Measurements from ENCODE around the gene ZFHX3. TPM values are rescaled to one million over a fixed set of nuclear protein-coding genes. Genes with fewer than 3 reads are reported as not detected.

Gene ZFHX3
- total and polyA plus RNA-seq, 2 donors (not counting 3 experiments of a cell fraction or from before 2014, with no cell fraction given) = 3.7 to 18.8 TPM

DNA sequence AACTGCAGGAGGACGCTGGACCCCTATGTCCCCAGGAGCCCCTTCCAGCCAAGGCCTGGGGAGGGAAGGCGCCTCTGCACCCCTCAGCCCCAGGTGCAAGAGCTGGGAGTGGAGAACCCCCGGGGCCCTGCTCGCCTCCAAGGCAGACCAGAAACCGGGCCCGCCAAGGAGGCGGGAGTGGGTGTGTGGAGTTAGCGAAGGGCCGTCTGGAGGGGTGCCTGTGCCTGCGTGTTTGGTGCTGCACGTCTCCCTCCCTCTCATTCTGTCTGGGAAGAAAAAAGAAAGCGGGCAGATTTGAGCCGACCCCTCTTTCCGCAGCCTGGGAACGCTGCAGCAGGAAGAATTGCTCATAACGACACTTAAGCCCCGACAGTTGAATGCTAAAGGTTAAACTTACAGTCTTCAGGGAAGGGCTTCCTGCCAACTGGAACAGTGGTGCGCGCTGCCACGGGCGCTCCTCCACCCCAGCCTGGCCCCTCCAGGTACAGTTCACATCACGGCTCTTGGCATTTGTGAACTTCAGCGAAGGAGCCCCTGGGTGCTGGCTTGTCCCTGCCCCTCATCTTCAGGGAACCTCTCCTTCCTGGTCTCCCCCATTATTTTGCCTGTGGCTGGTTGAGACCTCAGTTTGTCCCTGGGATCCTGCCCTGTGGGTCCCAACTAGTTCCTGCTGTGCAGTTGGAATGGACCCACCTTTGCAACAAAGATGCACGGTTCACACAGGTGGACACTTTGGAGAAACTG, 19.2 kb upstream of the ZFHX3 start:
- H3K4me2 ChIP-seq (ENCODE audit: insufficient read depth, low read length) = peak overlapping the region; percentile 28
- H4K20me1 ChIP-seq (replicated peaks; ENCODE audit: control insufficient read depth, extremely low read depth, insufficient read depth, low read length) = no peaks in the 10 kb centered on the region
- no peaks in the 10 kb centered on the region for H3K36me3 ChIP-seq (ENCODE audit: control insufficient read depth in 2 of 2, extremely low read depth in 1 of 2, insufficient read depth in 2 of 2, low read length in 2 of 2)
- FAIRE-seq (peak; percentile 96), DNase-seq (ENCODE audit: low read depth, low spot score) (peak; percentile 89)
- peaks cover 82% of the 10 kb centered on the region for H3K4me1 ChIP-seq (ENCODE audit: control insufficient read depth, extremely low read depth, insufficient read depth, low read length)
- peak overlapping the region; percentile 69 for H2AFZ ChIP-seq (ENCODE audit: low read depth, low read length)
- H3K9me1 ChIP-seq (replicated peaks; ENCODE audit: control insufficient read depth, extremely low read depth, insufficient read depth, low read length) = no peaks in the 10 kb centered on the region
- TF ChIP-seq FOS (IDR thresholded peaks at IDR 0.05; ENCODE audit: borderline replicate concordance, insufficient read depth, low read length) = peak; percentile 69
- peak; percentile 68 for TF ChIP-seq POLR2AphosphoS5 (IDR thresholded peaks at IDR 0.05; ENCODE audit: insufficient read depth, low read depth, low read length)
- no peak for TF ChIP-seq MYC (IDR thresholded peaks at IDR 0.05; ENCODE audit: low read depth, low read length)
- no TSS peak for BruUV-seq (replicated peaks)
- H3K9me3 ChIP-seq (replicated peaks; ENCODE audit: control insufficient read depth, insufficient read depth, low read length) = no peaks in the 10 kb centered on the region
- H3K79me2 ChIP-seq (ENCODE audit: control insufficient read depth, insufficient read depth, low read length) = no peaks in the 10 kb centered on the region
- CTCF ChIA-PET = interaction anchor here (1.1 to 4.1 kb wide), 3 partner anchors 13 to 129 kb away, joined by 3 to 22 read pairs (median 5); no protein-coding TSS in a partner anchor
- no peaks in the 10 kb centered on the region for H3K27me3 ChIP-seq (ENCODE audit: control insufficient read depth in 2 of 2, insufficient read depth in 2 of 2, low read length in 2 of 2)
- peak overlapping the region; percentile 57 for H3K9ac ChIP-seq (replicated peaks; ENCODE audit: extremely low read depth, insufficient read depth, low read length)
- intact Hi-C loops (cut with micrococcal nuclease) (loop anchor here (1.0 to 10.0 kb wide), 6 partner anchors 8 to 975 kb away; partner anchors contain the start of genes DHX38 and TXNL4B), dilution Hi-C loops (cut with MboI; ENCODE audit: extremely low pct_ligation_motif_present, low sequenced_read_pairs) (no loop called here)
- no peak overlapping the region for H3K4me3 ChIP-seq (replicated peaks in 1 of 3; ENCODE audit: insufficient read depth in 1 of 3, low read depth in 1 of 3, low read length in 3 of 3)
- POLR2A ChIA-PET = no interaction called here
- H3K27ac ChIP-seq (ENCODE audit: insufficient read depth, low read depth, low read length) = peak overlapping the region; percentile 92

DNA sequence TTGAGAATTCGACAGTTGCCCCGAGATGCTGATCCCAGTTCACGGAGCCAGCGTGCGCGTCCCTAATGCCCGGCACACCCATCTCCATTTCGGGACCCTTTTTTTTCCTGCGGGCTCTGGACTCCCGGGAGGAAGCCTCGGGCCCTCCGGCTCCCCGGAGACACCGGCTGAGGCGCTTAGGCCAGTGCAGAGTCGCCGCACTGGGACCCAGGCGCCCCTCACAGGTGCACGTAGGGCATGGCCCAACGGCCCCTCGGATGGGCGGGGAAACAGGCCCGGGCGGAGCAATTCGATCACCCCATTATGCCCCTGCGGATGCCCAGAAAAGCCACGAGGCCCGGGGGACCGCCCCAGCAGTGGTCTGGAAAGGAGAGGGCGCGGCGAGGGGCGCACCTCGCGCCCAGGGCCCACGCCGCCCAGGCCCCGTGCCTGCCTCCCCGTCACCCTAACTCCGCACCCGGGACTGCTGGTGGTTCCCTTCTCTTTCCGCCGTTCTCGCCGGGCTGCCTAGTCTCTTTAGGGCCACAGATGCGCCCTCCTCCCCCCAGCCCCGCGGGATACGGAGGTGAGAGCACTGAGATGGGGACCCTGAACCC, 18.5 kb upstream of the ZFHX3 start:
- peak overlapping the region; percentile 92 for H3K27ac ChIP-seq (ENCODE audit: insufficient read depth, low read depth, low read length)
- no peaks in the 10 kb centered on the region for H3K9me3 ChIP-seq (replicated peaks; ENCODE audit: control insufficient read depth, insufficient read depth, low read length)
- no peaks in the 10 kb centered on the region for H3K79me2 ChIP-seq (ENCODE audit: control insufficient read depth, insufficient read depth, low read length)
- H3K4me2 ChIP-seq (ENCODE audit: insufficient read depth, low read length) = peak overlapping the region; percentile 28
- H3K27me3 ChIP-seq (ENCODE audit: control insufficient read depth in 2 of 2, insufficient read depth in 2 of 2, low read length in 2 of 2) = no peaks in the 10 kb centered on the region
- DNase-seq (ENCODE audit: low read depth, low spot score) (no peak), FAIRE-seq (peak; percentile 31)
- no peaks in the 10 kb centered on the region for H3K9me1 ChIP-seq (replicated peaks; ENCODE audit: control insufficient read depth, extremely low read depth, insufficient read depth, low read length)
- intact Hi-C loops (cut with micrococcal nuclease) (loop anchor here (2.0 to 10.0 kb wide), 5 partner anchors 78 to 974 kb away; partner anchors contain the start of genes DHX38 and TXNL4B), dilution Hi-C loops (cut with MboI; ENCODE audit: extremely low pct_ligation_motif_present, low sequenced_read_pairs) (no loop called here)
- H3K4me1 ChIP-seq (ENCODE audit: control insufficient read depth, extremely low read depth, insufficient read depth, low read length) = peaks cover 77% of the 10 kb centered on the region
- no peaks in the 10 kb centered on the region for H3K36me3 ChIP-seq (ENCODE audit: control insufficient read depth in 2 of 2, extremely low read depth in 1 of 2, insufficient read depth in 2 of 2, low read length in 2 of 2)
- TF ChIP-seq POLR2A (IDR thresholded peaks at IDR 0.05; ENCODE audit: low read depth, low read length) (no peak), MYC (IDR thresholded peaks at IDR 0.05; ENCODE audit: low read depth, low read length) (no peak), JUN (IDR thresholded peaks at IDR 0.05; ENCODE audit: borderline replicate concordance, insufficient read depth, insufficient read length, low read depth) (no peak), POLR2AphosphoS5 (IDR thresholded peaks at IDR 0.05; ENCODE audit: insufficient read depth, low read depth, low read length) (no peak), GATA2 (IDR thresholded peaks at IDR 0.05; ENCODE audit: insufficient read depth, insufficient read length, low read depth, low read length) (no peak), EZH2 (IDR thresholded peaks at IDR 0.05; ENCODE audit: borderline replicate concordance, low read depth, low read length, severe bottlenecking) (no peak), FOS (IDR thresholded peaks at IDR 0.05; ENCODE audit: borderline replicate concordance, insufficient read depth, low read length) (no peak)
- TF ChIP-seq, protein P1, sequence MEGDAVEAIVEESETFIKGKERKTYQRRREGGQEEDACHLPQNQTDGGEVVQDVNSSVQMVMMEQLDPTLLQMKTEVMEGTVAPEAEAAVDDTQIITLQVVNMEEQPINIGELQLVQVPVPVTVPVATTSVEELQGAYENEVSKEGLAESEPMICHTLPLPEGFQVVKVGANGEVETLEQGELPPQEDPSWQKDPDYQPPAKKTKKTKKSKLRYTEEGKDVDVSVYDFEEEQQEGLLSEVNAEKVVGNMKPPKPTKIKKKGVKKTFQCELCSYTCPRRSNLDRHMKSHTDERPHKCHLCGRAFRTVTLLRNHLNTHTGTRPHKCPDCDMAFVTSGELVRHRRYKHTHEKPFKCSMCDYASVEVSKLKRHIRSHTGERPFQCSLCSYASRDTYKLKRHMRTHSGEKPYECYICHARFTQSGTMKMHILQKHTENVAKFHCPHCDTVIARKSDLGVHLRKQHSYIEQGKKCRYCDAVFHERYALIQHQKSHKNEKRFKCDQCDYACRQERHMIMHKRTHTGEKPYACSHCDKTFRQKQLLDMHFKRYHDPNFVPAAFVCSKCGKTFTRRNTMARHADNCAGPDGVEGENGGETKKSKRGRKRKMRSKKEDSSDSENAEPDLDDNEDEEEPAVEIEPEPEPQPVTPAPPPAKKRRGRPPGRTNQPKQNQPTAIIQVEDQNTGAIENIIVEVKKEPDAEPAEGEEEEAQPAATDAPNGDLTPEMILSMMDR (IDR thresholded peaks at IDR 0.05; ENCODE audit: extremely low read depth in 1 of 2, insufficient read depth in 1 of 2, low read depth in 1 of 2, low read length in 2 of 2) = no peak
- TF ChIP-seq, protein P2, sequence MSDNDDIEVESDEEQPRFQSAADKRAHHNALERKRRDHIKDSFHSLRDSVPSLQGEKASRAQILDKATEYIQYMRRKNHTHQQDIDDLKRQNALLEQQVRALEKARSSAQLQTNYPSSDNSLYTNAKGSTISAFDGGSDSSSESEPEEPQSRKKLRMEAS (IDR thresholded peaks at IDR 0.05; ENCODE audit: insufficient read depth, insufficient read length) = no peak
- H2AFZ ChIP-seq (ENCODE audit: low read depth, low read length) = peak overlapping the region; percentile 69
- ChIA-PET POLR2A (no interaction called here), CTCF (interaction anchor here (1.0 to 4.1 kb wide), 2 partner anchors 106 to 234 kb away, joined by 6 to 22 read pairs; no protein-coding TSS in a partner anchor)
- H4K20me1 ChIP-seq (replicated peaks; ENCODE audit: control insufficient read depth, extremely low read depth, insufficient read depth, low read length) = no peaks in the 10 kb centered on the region
- no peak overlapping the region for H3K4me3 ChIP-seq (replicated peaks in 1 of 3; ENCODE audit: insufficient read depth in 1 of 3, low read depth in 1 of 3, low read length in 3 of 3)
- BruUV-seq (replicated peaks) = no TSS peak
- H3K9ac ChIP-seq (replicated peaks; ENCODE audit: extremely low read depth, insufficient read depth, low read length) = peak overlapping the region; percentile 57

Data from endothelial cell of umbilical vein (primary cell).